Activated B cell treated with CpG ODN at 0.5 μM for 24 hours (primary cell): ENCODE results near the gene DCT. TPM values are rescaled to one million over a fixed set of nuclear protein-coding genes. Genes with fewer than 3 reads are reported as not detected.

ENCODE experiments used
- ATAC-seq: fragments of 200-7000 bp; cut with Tn5 transposase; one replicate; pipeline ENCODE4 v1.10.0; 2021; ENCODE audit warnings: low read depth, mild to moderate bottlenecking, moderate library complexity
- CTCF ChIA-PET: fragments of 350-600 bp; sonication (Branson Sonifier 250); formaldehyde crosslinking; loops from one replicate; lab custom pipeline; 2021; ENCODE audit warnings: antibody characterized with exemption; lab: Charles Lee
- POLR2A ChIA-PET: fragments of 350-600 bp; sonication (Branson Sonifier 250); formaldehyde crosslinking; loops from one replicate; lab custom pipeline; 2021; ENCODE audit warnings: antibody characterized with exemption; lab: Charles Lee
- DNase-seq: peaks from one replicate; pipeline ENCODE4 v3.0.0; 2022
- H3K27ac Mint-ChIP-seq: one replicate; pipeline ENCODE4 v1.8.0; 2020; ENCODE audit warnings: mixed read lengths
- H3K27me3 Mint-ChIP-seq: one replicate; pipeline ENCODE4 v1.8.0; 2021; ENCODE audit warnings: mixed read lengths
- H3K36me3 Mint-ChIP-seq: one replicate; pipeline ENCODE4 v1.8.0; 2021; ENCODE audit warnings: low read depth, mixed read lengths
- H3K4me1 Mint-ChIP-seq: one replicate; pipeline ENCODE4 v1.8.0; 2021; ENCODE audit warnings: mixed read lengths
- H3K4me3 Mint-ChIP-seq: one replicate; pipeline ENCODE4 v1.8.0; 2020; ENCODE audit warnings: mild to moderate bottlenecking, mixed read lengths
- H3K9me3 Mint-ChIP-seq: one replicate; pipeline ENCODE4 v1.8.0; 2020; ENCODE audit warnings: mixed read lengths
- intact Hi-C: fragments of 100-400 bp; cut with micrococcal nuclease; formaldehyde crosslinking; loops from one replicate; pipeline ENCODE4 v1.15.1; 2024
- total RNA-seq: library from RNA; stranded (reverse); gene quantifications from 2 replicates; pipeline ENCODE4 v1.2.3, GENCODE V29; 2022
- TF ChIP-seq, protein P1 (sequence below): fragments of 200-600 bp; IDR thresholded peaks from one replicate; pipeline ENCODE4 v1.8.0; 2022; ENCODE audit warnings: antibody characterized with exemption, mild to moderate bottlenecking

Gene DCT
- total RNA-seq, 1 donor from 2014 or later = 0.09 TPM

DNA sequence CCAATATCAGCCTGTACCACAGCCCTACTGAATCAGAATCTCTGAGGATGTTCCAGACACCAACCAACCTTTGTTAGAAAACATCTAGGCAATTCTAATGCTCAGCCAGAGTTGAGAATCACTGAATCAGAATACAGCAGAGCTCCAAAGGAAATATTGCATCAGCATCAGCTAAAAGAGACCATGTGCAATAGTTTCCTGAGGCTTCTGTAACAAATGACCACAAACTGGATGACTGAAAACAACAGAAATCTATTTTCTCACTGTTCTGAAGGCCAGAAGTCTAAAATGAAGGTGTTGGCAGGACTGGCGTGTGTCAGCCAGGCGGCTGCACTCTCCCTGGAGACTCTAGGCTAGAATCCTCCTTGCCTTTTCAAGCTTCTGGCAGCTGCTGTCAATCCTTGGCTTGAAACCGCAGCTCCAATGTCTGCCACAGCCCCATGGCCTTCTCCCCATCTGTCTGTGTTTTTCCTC, 1.2 kb upstream of the DCT start:
- Mint-ChIP-seq H3K4me1 (no peaks in the 10 kb centered on the region), H3K9me3 (no peaks in the 10 kb centered on the region), H3K36me3 (no peaks in the 10 kb centered on the region), H3K27me3 (peaks cover 8% of the 10 kb centered on the region), H3K27ac (no peak overlapping the region), H3K4me3 (no peak overlapping the region)
- ChIA-PET POLR2A (no interaction called here), CTCF (no interaction called here)
- DNase-seq = no peak
- no peak for ATAC-seq
- intact Hi-C loops = no loop called here
- TF ChIP-seq, protein P1, sequence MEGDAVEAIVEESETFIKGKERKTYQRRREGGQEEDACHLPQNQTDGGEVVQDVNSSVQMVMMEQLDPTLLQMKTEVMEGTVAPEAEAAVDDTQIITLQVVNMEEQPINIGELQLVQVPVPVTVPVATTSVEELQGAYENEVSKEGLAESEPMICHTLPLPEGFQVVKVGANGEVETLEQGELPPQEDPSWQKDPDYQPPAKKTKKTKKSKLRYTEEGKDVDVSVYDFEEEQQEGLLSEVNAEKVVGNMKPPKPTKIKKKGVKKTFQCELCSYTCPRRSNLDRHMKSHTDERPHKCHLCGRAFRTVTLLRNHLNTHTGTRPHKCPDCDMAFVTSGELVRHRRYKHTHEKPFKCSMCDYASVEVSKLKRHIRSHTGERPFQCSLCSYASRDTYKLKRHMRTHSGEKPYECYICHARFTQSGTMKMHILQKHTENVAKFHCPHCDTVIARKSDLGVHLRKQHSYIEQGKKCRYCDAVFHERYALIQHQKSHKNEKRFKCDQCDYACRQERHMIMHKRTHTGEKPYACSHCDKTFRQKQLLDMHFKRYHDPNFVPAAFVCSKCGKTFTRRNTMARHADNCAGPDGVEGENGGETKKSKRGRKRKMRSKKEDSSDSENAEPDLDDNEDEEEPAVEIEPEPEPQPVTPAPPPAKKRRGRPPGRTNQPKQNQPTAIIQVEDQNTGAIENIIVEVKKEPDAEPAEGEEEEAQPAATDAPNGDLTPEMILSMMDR = no peak

DNA sequence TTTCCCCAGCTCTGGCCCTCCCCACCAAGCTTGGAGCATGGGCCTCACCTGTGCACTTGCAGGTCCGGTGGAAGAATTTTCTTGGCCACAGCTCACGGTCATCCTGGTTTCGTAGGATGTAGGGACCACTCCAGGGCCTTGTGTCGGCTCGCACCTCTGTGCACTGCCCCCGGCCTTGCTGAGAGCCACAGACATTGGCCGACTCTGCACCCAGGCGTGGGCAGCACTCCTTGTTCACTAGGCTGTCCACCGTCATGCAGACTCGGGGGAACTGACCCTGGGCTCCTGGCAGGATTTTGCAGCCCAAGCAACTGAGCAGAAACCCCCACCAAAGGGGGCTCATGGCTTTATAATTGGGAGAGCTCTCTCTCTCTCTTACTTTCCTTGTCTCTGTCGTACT, 569 bp downstream of the DCT start:
- Mint-ChIP-seq H3K27ac (no peak overlapping the region), H3K36me3 (no peaks in the 10 kb centered on the region), H3K27me3 (peaks cover 13% of the 10 kb centered on the region), H3K4me1 (no peaks in the 10 kb centered on the region), H3K9me3 (peaks cover 2% of the 10 kb centered on the region), H3K4me3 (no peak overlapping the region)
- TF ChIP-seq, protein P1 = no peak
- CTCF ChIA-PET = no interaction called here
- ATAC-seq = no peak
- POLR2A ChIA-PET = no interaction called here
- intact Hi-C loops = no loop called here
- no peak for DNase-seq

DNA sequence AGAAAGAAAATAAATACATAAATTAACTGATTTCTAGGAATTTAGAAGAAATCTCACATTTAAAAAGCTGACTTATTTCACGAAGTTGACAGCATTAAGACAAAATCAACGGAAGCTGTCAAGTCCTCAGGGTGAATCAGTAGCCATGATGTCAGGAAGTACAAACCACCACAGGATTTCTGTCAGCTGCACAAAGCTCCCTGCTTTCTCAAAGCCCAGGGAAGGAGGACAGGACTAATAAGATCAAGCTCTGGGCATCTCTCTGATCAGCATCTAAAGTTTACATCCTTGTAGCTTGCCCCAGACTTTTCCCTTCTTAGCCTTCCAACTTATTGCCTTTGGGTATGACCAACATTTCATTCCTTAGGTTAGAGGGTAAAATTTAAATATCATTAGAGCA, 9.4 kb downstream of the DCT start:
- TF ChIP-seq, protein P1 = no peak
- DNase-seq = no peak
- Mint-ChIP-seq H3K36me3 (no peaks in the 10 kb centered on the region), H3K4me1 (no peaks in the 10 kb centered on the region), H3K27ac (no peak overlapping the region), H3K27me3 (peaks cover 4% of the 10 kb centered on the region), H3K9me3 (no peaks in the 10 kb centered on the region), H3K4me3 (no peak overlapping the region)
- intact Hi-C loops = no loop called here
- ChIA-PET POLR2A (no interaction called here), CTCF (no interaction called here)
- no peak for ATAC-seq

DNA sequence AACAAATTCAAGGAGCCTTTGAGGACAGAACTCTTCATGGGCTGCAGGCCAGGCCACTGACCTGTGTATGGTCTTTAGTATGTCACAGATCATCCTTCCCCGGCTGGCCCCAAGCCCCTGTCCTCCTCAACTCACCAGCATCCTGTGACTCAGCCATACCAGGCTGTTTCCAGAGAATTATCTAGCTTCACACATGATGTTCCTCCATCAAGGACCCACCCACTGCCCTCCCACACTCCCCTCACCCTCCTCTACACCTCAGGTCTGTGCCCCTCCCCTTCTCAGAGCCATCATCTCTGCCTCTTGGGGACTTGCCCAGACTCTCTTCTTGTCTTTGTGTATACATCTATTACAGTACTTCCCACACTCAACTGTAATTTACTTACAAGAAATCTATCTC, 14.7 kb downstream of the DCT start:
- ChIA-PET POLR2A (no interaction called here), CTCF (no interaction called here)
- Mint-ChIP-seq H3K4me1 (no peaks in the 10 kb centered on the region), H3K4me3 (no peak overlapping the region), H3K27me3 (peaks cover 4% of the 10 kb centered on the region), H3K9me3 (no peaks in the 10 kb centered on the region), H3K27ac (no peak overlapping the region), H3K36me3 (no peaks in the 10 kb centered on the region)
- intact Hi-C loops = no loop called here
- TF ChIP-seq, protein P1 = no peak
- ATAC-seq (no peak), DNase-seq (no peak)

DNA sequence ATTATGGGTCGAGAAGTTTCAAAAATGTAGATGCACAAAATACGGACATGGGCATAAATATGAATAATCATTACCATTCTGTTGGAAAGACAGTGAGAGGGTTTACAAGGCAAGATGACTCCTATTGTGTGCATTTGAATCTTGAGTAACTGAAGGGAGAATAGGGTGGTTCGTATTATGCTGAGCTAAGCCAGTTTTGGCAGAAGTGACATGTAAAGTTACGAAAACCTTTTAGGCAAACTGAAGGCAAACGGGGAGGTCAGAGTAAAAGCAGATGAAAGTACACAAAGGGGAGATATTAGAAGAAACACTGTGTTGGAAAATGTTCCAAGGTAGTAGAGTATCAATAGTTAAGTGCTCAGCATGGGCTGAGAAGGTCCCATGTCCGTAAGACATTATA, 16.8 kb downstream of the DCT start:
- no peaks in the 10 kb centered on the region for H3K9me3 Mint-ChIP-seq
- ATAC-seq = no peak
- TF ChIP-seq, protein P1 = no peak
- ChIA-PET CTCF (no interaction called here), POLR2A (no interaction called here)
- H3K27me3 Mint-ChIP-seq = peaks cover 4% of the 10 kb centered on the region
- intact Hi-C loops = no loop called here
- H3K36me3 Mint-ChIP-seq = no peaks in the 10 kb centered on the region
- H3K4me1 Mint-ChIP-seq = no peaks in the 10 kb centered on the region
- no peak overlapping the region for H3K4me3 Mint-ChIP-seq
- H3K27ac Mint-ChIP-seq = no peak overlapping the region
- no peak for DNase-seq
